ENCODE data around the gene EMSY. TPM values are rescaled to one million over a fixed set of nuclear protein-coding genes. Genes with fewer than 3 reads are reported as not detected.

EMSY gene
- total RNA-seq, 1 experiment from 2014 or later, result 29.3 TPM

- H3K27me3 Mint-ChIP-seq (ENCODE audit: low read depth), result no peaks in the 10 kb centered on the region
- no peak overlapping the region for H2AFZ ChIP-seq (ENCODE audit: low read length)
- no peak overlapping the region for H3K4me3 Mint-ChIP-seq
- H3K4me1 ChIP-seq (ENCODE audit: insufficient read depth, low read length), result no peaks in the 10 kb centered on the region
- H2BK120ac ChIP-seq (ENCODE audit: low read depth, low read length, poor library complexity, severe bottlenecking), result no peak overlapping the region
- no peak overlapping the region for H2BK20ac ChIP-seq (ENCODE audit: low read depth, low read length, poor library complexity, severe bottlenecking)
- no peaks in the 10 kb centered on the region for H3K79me1 ChIP-seq (ENCODE audit: insufficient read depth, low read depth, low read length, poor library complexity, severe bottlenecking)
- no peak overlapping the region; the same call in 1 of the 2 replicates for H3K14ac ChIP-seq (ENCODE audit: insufficient read depth, low read length)
- no peak overlapping the region for H2AK5ac ChIP-seq (ENCODE audit: insufficient read length, low read length)
- H3K9ac ChIP-seq (ENCODE audit: extremely low read depth, insufficient read length, low read length), result no peak overlapping the region
- DNase-seq, result no peak
- no peaks in the 10 kb centered on the region for H3K23me2 ChIP-seq (ENCODE audit: insufficient read length, low read depth, low read length, poor library complexity, severe bottlenecking)
- H3K36me3 Mint-ChIP-seq (ENCODE audit: insufficient read depth in 1 of 3, low read depth in 3 of 3), result peaks cover 24 to 55% (median 50%) of the 10 kb centered on the region in 3 experiments; a peak in 6 of 7 replicates
- no peak overlapping the region for H2BK12ac ChIP-seq (ENCODE audit: insufficient read length, low read depth, low read length)
- H3K4me2 ChIP-seq (ENCODE audit: insufficient read depth, insufficient read length, low read length), result no peak overlapping the region
- H3K18ac ChIP-seq (ENCODE audit: insufficient read length, low read depth, low read length), result no peak overlapping the region
- H3K9me3 ChIP-seq (ENCODE audit: control insufficient read depth, low read depth, low read length), result no peaks in the 10 kb centered on the region
- H3K4ac ChIP-seq (ENCODE audit: low read depth, low read length), result no peak overlapping the region
- H3K27ac ChIP-seq (ENCODE audit: insufficient read length, low read depth, low read length), result no peak overlapping the region
- no peaks in the 10 kb centered on the region for H3K9me3 Mint-ChIP-seq
- no peak overlapping the region for H3T11ph ChIP-seq (ENCODE audit: low read length)
- no peak overlapping the region for H3K56ac ChIP-seq (ENCODE audit: insufficient read length, low read depth, low read length)
- H4K91ac ChIP-seq (ENCODE audit: insufficient read length, low read depth, low read length), result no peak overlapping the region
- no peak overlapping the region for H4K8ac ChIP-seq (replicated peaks; ENCODE audit: insufficient read length, low read depth, low read length)
- no peak overlapping the region for H3K27ac Mint-ChIP-seq
- no peak for TF ChIP-seq CTCF (conservative IDR thresholded peaks at IDR 0.05)
- no peaks in the 10 kb centered on the region for H3K4me1 Mint-ChIP-seq
- no peak overlapping the region for H3K23ac ChIP-seq (ENCODE audit: insufficient read length, low read depth, low read length)
- no peak overlapping the region for H2BK5ac ChIP-seq (ENCODE audit: insufficient read length, low read length)
- no peaks in the 10 kb centered on the region for H4K20me1 ChIP-seq (ENCODE audit: control insufficient read depth, insufficient read depth, insufficient read length)
- no CpG with 5 or more reads among the region's 7 CpGs for WGBS (ENCODE audit: extremely low coverage, insufficient read length, low lambda C conversion rate)
- H4K5ac ChIP-seq (ENCODE audit: insufficient read length, low read depth, low read length), result no peak overlapping the region
- H3K79me2 ChIP-seq (ENCODE audit: insufficient read depth, low read length), result no peaks in the 10 kb centered on the region
- no peak overlapping the region for H2BK15ac ChIP-seq (ENCODE audit: low read depth, low read length)
- H3K27me3 ChIP-seq (ENCODE audit: insufficient read depth, low read length), result no peaks in the 10 kb centered on the region
Measured at GRCh38 chr11:76543006-76543703, 98.3 kb downstream of the EMSY start.

All from H9 (cell line).